GM06990 (cell line): ENCODE data around the gene SLC9A1.

Experiments
- DNase-seq: peaks from one replicate; pipeline ENCODE4 v3.0.0-alpha.2; 2011; ENCODE audit not compliant: insufficient read length; ENCODE audit errors: extremely low read depth
- H3K27me3 ChIP-seq: replicated peaks from 2 replicates; pipeline ENCODE4 v1.6.0; 2011; ENCODE audit warnings: low read length; ENCODE audit not compliant: control insufficient read depth, insufficient read depth
- H3K36me3 ChIP-seq: 2 replicates; pipeline ENCODE4 v1.5.1; 2011; ENCODE audit warnings: low read length; ENCODE audit not compliant: control insufficient read depth, insufficient read depth
- H3K4me3 ChIP-seq: replicated peaks from 2 replicates; pipeline ENCODE4 v1.5.1; 2011; ENCODE audit warnings: low read depth, mild to moderate bottlenecking, control low read depth, low read length
- TF ChIP-seq, protein P1 (sequence below): IDR thresholded peaks from 2 replicates; pipeline ENCODE4 v1.5.1; 2011; ENCODE audit warnings: low read length, control low read depth, mild to moderate bottlenecking, inconsistent platforms; ENCODE audit not compliant: insufficient read depth, poor library complexity, severe bottlenecking

SLC9A1 gene

DNA sequence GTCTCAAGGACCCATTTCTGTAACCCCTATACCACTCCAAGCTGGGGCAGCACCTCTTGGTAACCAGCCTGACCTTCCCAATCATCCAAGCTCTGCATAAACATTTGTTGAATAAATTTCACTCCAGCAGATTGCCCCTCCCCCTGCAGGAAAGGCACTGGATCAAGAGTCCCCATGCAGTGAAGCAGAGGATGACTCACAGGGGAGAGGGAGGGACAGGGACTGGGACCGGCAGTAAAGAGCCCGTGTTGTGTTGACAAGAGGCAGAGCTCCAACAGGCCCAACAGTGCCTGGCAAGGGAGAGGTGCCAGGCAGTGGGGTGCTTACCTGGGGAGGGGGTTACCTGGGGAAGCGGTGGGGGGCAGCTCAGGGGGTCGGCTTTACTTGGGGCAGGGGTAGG, 32.3 kb downstream of the SLC9A1 start:
- DNase-seq = no peak
- Histone ChIP-seq H3K36me3 (peaks cover 1% of the 10 kb centered on the region), H3K4me3 (no peak overlapping the region), H3K27me3 (no peaks in the 10 kb centered on the region)
- TF ChIP-seq, protein P1, sequence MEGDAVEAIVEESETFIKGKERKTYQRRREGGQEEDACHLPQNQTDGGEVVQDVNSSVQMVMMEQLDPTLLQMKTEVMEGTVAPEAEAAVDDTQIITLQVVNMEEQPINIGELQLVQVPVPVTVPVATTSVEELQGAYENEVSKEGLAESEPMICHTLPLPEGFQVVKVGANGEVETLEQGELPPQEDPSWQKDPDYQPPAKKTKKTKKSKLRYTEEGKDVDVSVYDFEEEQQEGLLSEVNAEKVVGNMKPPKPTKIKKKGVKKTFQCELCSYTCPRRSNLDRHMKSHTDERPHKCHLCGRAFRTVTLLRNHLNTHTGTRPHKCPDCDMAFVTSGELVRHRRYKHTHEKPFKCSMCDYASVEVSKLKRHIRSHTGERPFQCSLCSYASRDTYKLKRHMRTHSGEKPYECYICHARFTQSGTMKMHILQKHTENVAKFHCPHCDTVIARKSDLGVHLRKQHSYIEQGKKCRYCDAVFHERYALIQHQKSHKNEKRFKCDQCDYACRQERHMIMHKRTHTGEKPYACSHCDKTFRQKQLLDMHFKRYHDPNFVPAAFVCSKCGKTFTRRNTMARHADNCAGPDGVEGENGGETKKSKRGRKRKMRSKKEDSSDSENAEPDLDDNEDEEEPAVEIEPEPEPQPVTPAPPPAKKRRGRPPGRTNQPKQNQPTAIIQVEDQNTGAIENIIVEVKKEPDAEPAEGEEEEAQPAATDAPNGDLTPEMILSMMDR = no peak

DNA sequence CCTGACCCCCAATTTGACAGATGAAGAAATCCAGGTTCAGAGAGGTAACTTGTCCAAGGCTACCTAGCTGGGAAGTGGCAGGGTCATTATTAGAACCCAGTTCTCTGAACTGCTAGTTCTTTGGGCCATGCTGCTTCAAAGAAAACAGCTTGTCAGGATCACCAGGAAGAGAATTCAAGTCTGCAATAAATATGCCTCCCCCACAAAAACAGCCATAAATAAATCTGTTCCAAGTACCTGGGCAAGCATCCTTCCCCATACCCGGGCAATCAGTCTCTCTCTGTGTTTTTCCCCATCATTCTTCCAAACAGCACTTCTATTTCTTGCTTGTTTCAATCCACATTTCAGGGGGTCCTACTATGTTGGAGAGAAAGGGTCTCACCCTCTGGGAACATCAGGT, 34.1 kb downstream of the SLC9A1 start:
- no peak for DNase-seq
- TF ChIP-seq, protein P1 = no peak
- H3K27me3 ChIP-seq = no peaks in the 10 kb centered on the region
- no peak overlapping the region for H3K4me3 ChIP-seq
- peaks cover 1% of the 10 kb centered on the region for H3K36me3 ChIP-seq

DNA sequence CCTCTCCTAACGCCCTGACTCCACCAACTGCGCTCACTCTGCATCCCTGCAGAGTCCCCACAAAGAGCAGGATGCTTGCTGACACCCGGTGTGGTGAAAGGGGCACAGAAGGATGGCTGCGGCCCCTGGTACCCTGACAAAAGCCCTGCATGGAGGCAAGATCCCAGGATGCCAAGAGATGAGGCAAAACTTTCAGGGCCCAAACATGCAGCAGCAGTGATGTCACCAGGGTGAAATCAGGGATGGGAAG, 36.6 kb downstream of the SLC9A1 start:
- peaks cover 1% of the 10 kb centered on the region for H3K36me3 ChIP-seq
- H3K4me3 ChIP-seq = no peak overlapping the region
- no peaks in the 10 kb centered on the region for H3K27me3 ChIP-seq
- TF ChIP-seq, protein P1 = no peak
- DNase-seq = no peak

DNA sequence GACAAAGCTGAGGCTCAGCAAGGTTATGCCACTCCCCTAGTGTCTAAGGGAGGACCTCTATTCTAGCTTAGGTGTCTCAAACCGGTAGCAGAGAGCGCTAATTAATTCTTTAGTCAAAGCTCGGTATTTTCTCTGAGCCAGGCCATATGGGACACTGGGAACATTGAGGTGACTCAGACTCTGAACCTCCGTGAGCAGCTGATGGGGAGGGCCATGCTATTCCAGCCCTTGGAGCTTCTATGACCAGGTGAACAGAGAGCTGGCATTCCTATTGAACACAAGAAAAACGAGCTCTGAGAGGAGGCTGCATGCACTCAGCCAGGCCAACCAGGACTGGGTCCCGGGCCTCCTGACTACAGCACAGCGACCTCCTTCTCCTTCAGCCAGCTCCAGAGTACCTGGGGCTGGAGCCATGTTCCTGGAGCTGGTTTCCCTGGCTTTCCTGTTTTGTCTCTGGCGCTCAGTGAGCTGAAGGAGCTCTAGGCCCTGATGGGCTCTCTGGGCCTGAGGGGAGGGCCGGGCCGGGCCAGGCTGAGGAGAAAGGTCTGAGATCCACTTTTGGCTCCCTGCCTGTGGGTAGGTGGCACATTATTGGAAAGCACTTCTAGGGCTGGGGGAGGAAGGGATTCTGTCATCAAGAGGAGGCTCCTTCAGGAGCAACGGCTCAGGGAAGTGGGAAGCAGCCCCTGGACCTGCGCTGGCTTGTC, 37.0 kb downstream of the SLC9A1 start:
- DNase-seq = no peak
- Histone ChIP-seq H3K4me3 (no peak overlapping the region), H3K36me3 (peaks cover 1% of the 10 kb centered on the region), H3K27me3 (no peaks in the 10 kb centered on the region)
- TF ChIP-seq, protein P1 = no peak

DNA sequence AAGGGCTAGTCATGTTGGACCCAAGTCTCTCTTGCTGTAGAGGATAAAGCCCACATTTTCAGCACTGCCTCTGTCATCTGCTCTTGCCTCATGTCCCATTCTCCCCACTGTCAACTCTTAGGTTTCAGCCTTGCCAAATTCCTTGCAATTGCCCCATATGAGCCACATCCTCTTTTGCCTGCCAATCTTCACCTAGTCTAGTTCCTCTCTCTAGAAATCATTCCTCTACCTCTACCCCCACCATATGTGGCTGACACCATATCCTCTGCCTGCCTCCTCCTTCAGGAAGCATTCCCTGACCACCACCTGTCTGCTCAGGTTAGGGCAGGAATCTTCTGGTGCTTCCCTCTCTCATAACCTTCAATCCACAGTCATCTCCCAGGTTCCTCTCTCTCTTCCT, 38.2 kb downstream of the SLC9A1 start:
- Histone ChIP-seq H3K36me3 (peaks cover 1% of the 10 kb centered on the region), H3K4me3 (no peak overlapping the region), H3K27me3 (no peaks in the 10 kb centered on the region)
- TF ChIP-seq, protein P1 = no peak
- no peak for DNase-seq

DNA sequence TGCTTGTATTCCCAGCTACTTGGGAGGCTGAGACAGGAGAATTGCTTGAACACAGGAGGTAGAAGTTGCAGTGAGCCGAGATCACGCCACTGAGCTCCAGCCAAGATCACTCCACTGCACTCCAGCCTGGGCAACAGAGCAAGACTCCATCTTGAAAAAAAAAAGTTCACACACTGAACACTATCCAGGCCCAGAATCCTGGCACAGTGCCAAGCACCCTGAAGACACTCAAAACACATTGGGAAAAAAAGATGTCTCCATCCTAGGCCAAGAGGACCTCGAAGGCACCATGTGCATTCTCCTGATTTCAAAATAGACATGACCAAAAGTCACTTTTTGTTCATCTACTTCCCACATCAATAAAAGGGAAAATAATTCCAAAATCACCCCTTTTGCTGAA, 38.7 kb downstream of the SLC9A1 start:
- TF ChIP-seq, protein P1 = no peak
- Histone ChIP-seq H3K36me3 (peaks cover 1% of the 10 kb centered on the region), H3K27me3 (no peaks in the 10 kb centered on the region), H3K4me3 (no peak overlapping the region)
- no peak for DNase-seq
